A549 (cell line): Measurements from ENCODE around the gene PAPSS2. TPM values are rescaled to one million over a fixed set of nuclear protein-coding genes. Genes with fewer than 3 reads are reported as not detected.

Experiments
- ATAC-seq, 2 experiments: fragments of 200-7000 bp in 1 of 2; fragments of >200 bp in 1 of 2; cut with Nextera tagmentation in 1 of 2; cut with Tn5 transposase in 1 of 2; 3 replicates each; pipeline versions ENCODE4 v1.8.0 to v1.9.1; 2018 to 2020; ENCODE audit warnings: mild to moderate bottlenecking in 1 of 2, moderate library complexity in 1 of 2
- CTCF ChIA-PET: fragments of 300-600 bp; sonication (Branson Sonifier 250); formaldehyde crosslinking; extraction: SDS; loops from one replicate; lab custom pipeline; 2021; ENCODE audit warnings: antibody characterized with exemption, inconsistent platforms; lab: Yijun Ruan, JAX
- POLR2A ChIA-PET: fragments of 350-600 bp; formaldehyde crosslinking; extraction: SDS; loops from one replicate; lab custom pipeline; 2021; ENCODE audit warnings: antibody characterized with exemption, inconsistent platforms; lab: Yijun Ruan, JAX
- DNase-seq, 2 experiments: peaks; one replicate each; pipeline versions ENCODE4 v3.0.0 to v3.0.0-alpha.2; 2011 to 2016; ENCODE audit warnings: low read depth in 1 of 2, low spot score in 1 of 2
- FAIRE-seq: peaks from 2 replicates; lab custom pipeline; 2011; peaks lifted over from hg19 to GRCh38; lab: Jason Lieb, UNC
- H3K27ac ChIP-seq, 2 experiments: fragments of >200 bp; sonication (Bioruptor Twin); formaldehyde crosslinking; 3 replicates each; pipeline ENCODE4 v1.5.1; 2016 to 2017
- H3K4me1 ChIP-seq: fragments of >200 bp; sonication (Bioruptor Twin); formaldehyde crosslinking; 3 replicates; pipeline ENCODE4 v1.6.1; 2016
- H3K4me2 ChIP-seq: fragments of >200 bp; sonication (Bioruptor Twin); formaldehyde crosslinking; 3 replicates; pipeline ENCODE4 v1.6.1; 2016
- H3K4me3 ChIP-seq: fragments of >200 bp; sonication (Bioruptor Twin); formaldehyde crosslinking; 3 replicates; pipeline ENCODE4 v1.5.1; 2016
- H3K9me3 ChIP-seq: fragments of >200 bp; sonication (Bioruptor Twin); formaldehyde crosslinking; 3 replicates; pipeline ENCODE4 v1.6.1; 2016
- BCL3 ChIP-seq: fragments of >200 bp; sonication (Bioruptor Twin); formaldehyde crosslinking; IDR thresholded peaks from 3 replicates; pipeline ENCODE4 v1.6.1; 2016
- BHLHE40 ChIP-seq: IDR thresholded peaks from 2 replicates; pipeline ENCODE4 v1.6.1; 2012; ENCODE audit warnings: low read depth, low read length, inconsistent platforms
- CEBPB ChIP-seq, 2 experiments: fragments of >200 bp in 1 of 2; sonication (Bioruptor Twin) in 1 of 2; formaldehyde crosslinking in 1 of 2; IDR thresholded peaks; 2 replicates each; pipeline ENCODE4 v1.6.1; 2012 to 2016
- CHD2 ChIP-seq: fragments of 150-350 bp; IDR thresholded peaks from 2 replicates; pipeline ENCODE4 v1.6.1; 2014; ENCODE audit warnings: low read length; ENCODE audit not compliant: partially characterized antibody
- EHF ChIP-seq: fragments of 250-450 bp; sonication (Bioruptor Pico); IDR thresholded peaks from 2 replicates; pipeline ENCODE4 v1.5.0; 2020; ENCODE audit warnings: mild to moderate bottlenecking
- EHMT2 ChIP-seq: fragments of 200-600 bp; sonication (generic); IDR thresholded peaks from 2 replicates; pipeline ENCODE4 v1.6.1; 2016; ENCODE audit warnings: antibody characterized with exemption, low read depth, mild to moderate bottlenecking, moderate library complexity
- ESRRA ChIP-seq: fragments of 150-350 bp; IDR thresholded peaks from 2 replicates; pipeline ENCODE4 v1.6.1; 2014; ENCODE audit warnings: mild to moderate bottlenecking, low read length, borderline replicate concordance
- FOSL2 ChIP-seq, 2 experiments: fragments of 450-650 bp in 1 of 2; fragments of >200 bp in 1 of 2; sonication (Bioruptor Twin) in 1 of 2; formaldehyde crosslinking; IDR thresholded peaks; 2 replicates each; pipeline versions ENCODE4 v1.5.0 to v1.6.1; 2016 to 2020; ENCODE audit warnings: mild to moderate bottlenecking in 1 of 2, moderate library complexity in 1 of 2
- GATA3 ChIP-seq: IDR thresholded peaks from 2 replicates; pipeline ENCODE4 v1.6.1; 2012; ENCODE audit warnings: borderline replicate concordance
- HEYL ChIP-seq: fragments of 250-450 bp; sonication (Bioruptor Pico); IDR thresholded peaks from 2 replicates; pipeline ENCODE4 v1.8.0; 2021; ENCODE audit warnings: mild to moderate bottlenecking, moderate library complexity
- HOXB13 ChIP-seq: fragments of 250-450 bp; sonication (Bioruptor Pico); IDR thresholded peaks from 2 replicates; pipeline ENCODE4 v1.5.0; 2020; ENCODE audit warnings: low read depth, mild to moderate bottlenecking, moderate library complexity
- JUN ChIP-seq, 2 experiments: fragments of >200 bp; sonication (Bioruptor Twin); formaldehyde crosslinking; IDR thresholded peaks; 2 replicates in 1 of 2; 3 replicates in 1 of 2; pipeline ENCODE4 v1.6.1; 2016 to 2017
- KDM1A ChIP-seq: fragments of 200-600 bp; sonication (generic); IDR thresholded peaks from 2 replicates; pipeline ENCODE4 v1.6.1; 2016; ENCODE audit warnings: low read depth, mild to moderate bottlenecking
- MAFK ChIP-seq: fragments of 450-650 bp; IDR thresholded peaks from 2 replicates; pipeline ENCODE4 v1.6.1; 2014; ENCODE audit not compliant: partially characterized antibody
- NFE2L2 ChIP-seq: fragments of 150-350 bp; conservative IDR thresholded peaks from 2 replicates; pipeline ENCODE4 v1.6.1; 2014; ENCODE audit warnings: low read length
- RARB ChIP-seq: fragments of 250-450 bp; sonication (Bioruptor Pico); IDR thresholded peaks from 2 replicates; pipeline ENCODE4 v1.8.0; 2021; ENCODE audit warnings: mild to moderate bottlenecking, moderate library complexity
- RCOR1 ChIP-seq: fragments of 150-350 bp; IDR thresholded peaks from 2 replicates; pipeline ENCODE4 v1.6.1; 2014; ENCODE audit warnings: antibody characterized with exemption, low read length, low read depth
- RFX5 ChIP-seq: fragments of 450-650 bp; IDR thresholded peaks from 2 replicates; pipeline ENCODE4 v1.7.1; 2014; ENCODE audit warnings: antibody characterized with exemption, mild to moderate bottlenecking, moderate library complexity
- WGBS: methylation state at CpG from one replicate; pipeline ENCODE4 v1.1.6; 2017; ENCODE audit errors: missing lambda C conversion rate; 5-methylcytosine and 5-hydroxymethylcytosine counted together
- polyA plus RNA-seq, 4 experiments: library from polyadenylated mRNA; depleted of rRNA in 3 of 4; stranded (reverse); fragments of >200 nt; fragmentation: RNase III in 1 of 4; extraction: RNeasy Plus Mini Kit Qiagen cat#74134 plus additional on column Dnase treatment in 1 of 4; gene quantifications; 2 replicates in 3 of 4; 3 replicates in 1 of 4; pipeline ENCODE4 v1.2.3, GENCODE V29; 2011 to 2017
- TF ChIP-seq, protein P1 (sequence below): IDR thresholded peaks from 2 replicates; pipeline ENCODE4 v1.6.1; 2012

Gene PAPSS2
- polyA plus RNA-seq, 2 of the 4 experiments (the other 2 are of a cell fraction), result 27.7 to 29.0 TPM

GRCh38 chr10:87706731-87707130, 47.1 kb downstream of the PAPSS2 start:
- H3K4me2 ChIP-seq, result no peak overlapping the region
- FAIRE-seq (peak; percentile 18), ATAC-seq (no peak; a peak in 1 of 6 replicates), DNase-seq (no peak)
- peaks cover 40% of the 10 kb centered on the region for H3K4me1 ChIP-seq
- ChIA-PET POLR2A (no interaction called here), CTCF (interaction anchor here (1.0 to 1.6 kb wide), 2 partner anchors 23 to 28 kb away, joined by 3 to 4 read pairs; no protein-coding TSS in a partner anchor)
- H3K9me3 ChIP-seq, result no peaks in the 10 kb centered on the region
- WGBS, result 87% methylated on average over 4 of the region's 4 CpGs
- no peak overlapping the region for H3K4me3 ChIP-seq
- peak overlapping the region in 1 of 2 experiments; percentile 66; a peak in 3 of 6 replicates for H3K27ac ChIP-seq
- no peak for TF ChIP-seq ESRRA

GRCh38 chr10:87707254-87707653, 47.6 kb downstream of the PAPSS2 start:
- no peak overlapping the region for H3K4me2 ChIP-seq
- no peak for ATAC-seq
- TF ChIP-seq BHLHE40, result no peak
- TF ChIP-seq RFX5, result no peak
- no peak for TF ChIP-seq HEYL (CRISPR knock-in tag)
- no peak for TF ChIP-seq JUN (IDR thresholded peaks at IDR 0.05)
- no peak for TF ChIP-seq EHMT2
- no peak for TF ChIP-seq BCL3
- TF ChIP-seq FOSL2 (IDR thresholded peaks at IDR 0.05), result no peak
- TF ChIP-seq FOSL2 (CRISPR knock-in tag; IDR thresholded peaks at IDR 0.05), result no peak
- TF ChIP-seq CEBPB (IDR thresholded peaks at IDR 0.05), result no peak
- no peak for TF ChIP-seq CHD2
- TF ChIP-seq, all 56 proteins: peak for 0
- H3K27ac ChIP-seq, result peak overlapping the region in 1 of 2 experiments; percentile 66; a peak in 1 of 6 replicates
- WGBS, result 93% methylated on average over 4 of the region's 4 CpGs
- ChIA-PET POLR2A (no interaction called here), CTCF (interaction anchor here (1.0 to 1.6 kb wide), 2 partner anchors 23 to 27 kb away, joined by 3 to 4 read pairs; no protein-coding TSS in a partner anchor)
- no peak overlapping the region for H3K4me3 ChIP-seq
- DNase-seq, result no peak
- no peak for FAIRE-seq
- no peaks in the 10 kb centered on the region for H3K9me3 ChIP-seq
- H3K4me1 ChIP-seq, result peaks cover 35% of the 10 kb centered on the region

DNA sequence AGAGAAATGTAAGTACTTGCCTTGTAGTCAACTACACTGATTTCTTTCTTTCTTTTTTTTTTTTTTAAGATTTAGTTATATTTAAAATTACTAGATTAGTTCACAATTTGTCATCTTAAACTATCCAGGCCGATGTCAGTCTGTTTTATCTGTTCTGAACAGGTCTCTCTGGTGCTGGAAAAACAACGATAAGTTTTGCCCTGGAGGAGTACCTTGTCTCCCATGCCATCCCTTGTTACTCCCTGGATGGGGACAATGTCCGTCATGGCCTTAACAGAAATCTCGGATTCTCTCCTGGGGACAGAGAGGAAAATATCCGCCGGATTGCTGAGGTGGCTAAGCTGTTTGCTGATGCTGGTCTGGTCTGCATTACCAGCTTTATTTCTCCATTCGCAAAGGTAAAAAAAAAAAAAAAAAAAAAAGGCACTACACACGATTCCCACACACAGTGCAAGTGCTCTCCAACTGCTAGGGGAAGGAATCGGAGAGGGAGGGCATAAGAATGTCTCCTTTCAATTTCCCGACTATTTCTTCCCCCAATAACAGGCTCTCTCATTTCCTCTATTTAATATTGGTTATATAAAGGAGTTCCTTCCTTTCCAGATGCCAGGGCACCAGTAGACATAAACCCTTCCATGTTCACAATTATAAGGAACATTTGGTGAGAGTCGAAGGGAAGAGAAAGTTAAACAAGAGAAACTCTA, 53.4 kb downstream of the PAPSS2 start:
- H3K4me2 ChIP-seq, result no peak overlapping the region
- TF ChIP-seq EHF (CRISPR knock-in tag) (no peak), KDM1A (no peak), GATA3 (no peak), RARB (CRISPR knock-in tag) (no peak)
- TF ChIP-seq, all 56 proteins: peak for 0
- ChIA-PET CTCF (no interaction called here), POLR2A (interaction anchor here (0.6 kb wide), 1 partner anchor 960 kb away, joined by 3 read pairs; no protein-coding TSS in a partner anchor)
- 88% methylated on average over 11 of the region's 11 CpGs for WGBS
- FAIRE-seq, result no peak
- H3K4me3 ChIP-seq, result no peak overlapping the region
- no peak for ATAC-seq
- no peak overlapping the region for H3K27ac ChIP-seq
- no peaks in the 10 kb centered on the region for H3K4me1 ChIP-seq
- no peaks in the 10 kb centered on the region for H3K9me3 ChIP-seq
- no peak for DNase-seq

- POLR2A ChIA-PET, result no interaction called here
- H3K4me2 ChIP-seq, result no peak overlapping the region
- FAIRE-seq (no peak), DNase-seq (no peak), ATAC-seq (no peak)
- H3K4me3 ChIP-seq, result no peak overlapping the region
- H3K4me1 ChIP-seq, result no peaks in the 10 kb centered on the region
- TF ChIP-seq, protein P1, sequence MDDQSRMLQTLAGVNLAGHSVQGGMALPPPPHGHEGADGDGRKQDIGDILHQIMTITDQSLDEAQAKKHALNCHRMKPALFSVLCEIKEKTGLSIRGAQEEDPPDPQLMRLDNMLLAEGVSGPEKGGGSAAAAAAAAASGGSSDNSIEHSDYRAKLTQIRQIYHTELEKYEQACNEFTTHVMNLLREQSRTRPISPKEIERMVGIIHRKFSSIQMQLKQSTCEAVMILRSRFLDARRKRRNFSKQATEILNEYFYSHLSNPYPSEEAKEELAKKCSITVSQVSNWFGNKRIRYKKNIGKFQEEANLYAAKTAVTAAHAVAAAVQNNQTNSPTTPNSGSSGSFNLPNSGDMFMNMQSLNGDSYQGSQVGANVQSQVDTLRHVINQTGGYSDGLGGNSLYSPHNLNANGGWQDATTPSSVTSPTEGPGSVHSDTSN, result no peak
- TF ChIP-seq BCL3 (no peak), MAFK (no peak), HOXB13 (CRISPR knock-in tag) (no peak), NFE2L2 (no peak), RARB (CRISPR knock-in tag) (no peak), RCOR1 (no peak)
- no peak overlapping the region for H3K27ac ChIP-seq
- CTCF ChIA-PET, result no interaction called here
- 96% methylated on average over 3 of the region's 3 CpGs for WGBS
- no peaks in the 10 kb centered on the region for H3K9me3 ChIP-seq
Observed at GRCh38 chr10:87713707-87714106, 54.0 kb downstream of the PAPSS2 start.
